Endometrial microvascular endothelial cells (primary cell): ENCODE results near the gene SLC25A34. TPM values are rescaled to one million over a fixed set of nuclear protein-coding genes. Genes with fewer than 3 reads are reported as not detected.

ENCODE experiments used
- in situ Hi-C: cut with HindIII; loops from 2 replicates; pipeline ENCODE4 v1.10.0; 2017; ENCODE audit warnings: low sequenced_read_pairs, low pct_unique_long_range_greater_than_20kb; ENCODE audit errors: inconsistent ontology term
- total RNA-seq: library from RNA; depleted of rRNA; stranded (reverse); fragments of >200 nt; gene quantifications from one replicate; pipeline ENCODE4 v1.2.3, GENCODE V29; 2015; ENCODE audit errors: inconsistent ontology term

Gene SLC25A34
- total RNA-seq, 1 donor from 2014 or later, result 0.09 TPM

DNA sequence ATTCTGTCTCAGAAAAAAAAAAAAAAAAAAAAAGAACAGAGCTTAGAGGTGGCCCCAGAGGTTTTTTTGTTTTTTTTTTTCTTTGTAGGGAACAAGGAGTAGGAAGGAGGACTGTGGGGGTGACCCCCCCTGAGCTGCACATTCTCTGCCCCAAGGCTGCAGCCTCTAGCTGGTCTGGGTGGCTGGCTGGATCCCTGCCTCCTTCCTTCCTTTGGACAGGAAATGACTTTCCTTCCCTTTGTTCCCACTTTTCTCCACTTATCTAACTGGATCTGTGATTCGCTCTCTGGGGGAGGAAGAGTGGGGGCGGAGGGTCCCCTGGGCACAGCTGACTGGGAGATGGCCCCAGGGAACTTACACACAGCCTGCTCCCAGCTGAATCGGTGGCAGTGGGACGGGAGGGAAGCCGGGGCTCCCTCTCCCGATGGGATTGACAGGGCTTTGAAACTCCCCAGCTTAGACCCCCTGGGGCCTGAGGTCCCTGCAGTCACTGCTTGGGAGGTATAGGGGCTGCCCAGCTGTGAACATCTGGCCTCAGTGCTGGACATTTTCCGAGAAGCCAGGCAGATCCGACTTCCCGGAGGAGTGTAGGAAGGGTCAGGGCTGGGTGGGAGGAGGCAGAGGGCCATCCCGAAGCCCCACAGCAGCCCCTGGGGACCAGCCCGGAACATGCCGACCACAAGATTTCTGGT is 24.6 kb downstream of the SLC25A34 start:
- in situ Hi-C loops, result no loop called here

DNA sequence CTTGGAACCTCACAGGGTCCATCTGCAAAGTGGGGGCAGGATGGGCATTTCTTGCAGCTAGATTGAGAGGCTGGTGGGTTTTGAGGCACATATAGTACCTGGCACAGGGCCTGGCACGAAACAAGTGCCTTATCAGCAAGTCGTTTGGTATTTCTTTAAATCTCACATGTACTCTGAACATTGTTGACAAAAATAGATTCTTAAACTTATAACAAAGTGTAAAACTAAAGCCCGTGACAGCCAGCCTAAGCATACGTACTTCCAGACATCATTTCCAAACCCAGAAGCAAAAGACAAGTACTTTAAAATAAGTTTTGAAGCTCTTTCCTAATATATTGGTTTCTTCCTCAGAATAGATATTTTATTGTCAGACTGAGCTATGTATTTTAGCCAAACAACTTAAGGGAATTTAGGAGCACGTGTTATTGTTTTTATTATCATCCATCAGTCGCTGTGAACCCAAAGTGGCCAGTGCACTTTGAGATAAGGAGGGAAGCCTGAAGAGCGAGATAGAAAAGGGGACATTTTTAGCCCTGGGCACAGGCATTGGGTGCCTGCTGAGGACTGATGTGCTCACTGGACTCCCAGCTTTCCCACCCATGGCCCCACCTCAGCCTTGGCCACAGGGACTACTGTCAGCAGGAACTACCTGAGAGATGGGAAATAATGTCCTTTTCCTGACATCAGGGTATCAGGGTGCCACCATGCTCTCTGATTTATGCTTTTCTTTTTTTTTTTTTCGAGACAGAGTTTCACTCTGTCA is 25.5 kb downstream of the SLC25A34 start:
- in situ Hi-C loops, result no loop called here

DNA sequence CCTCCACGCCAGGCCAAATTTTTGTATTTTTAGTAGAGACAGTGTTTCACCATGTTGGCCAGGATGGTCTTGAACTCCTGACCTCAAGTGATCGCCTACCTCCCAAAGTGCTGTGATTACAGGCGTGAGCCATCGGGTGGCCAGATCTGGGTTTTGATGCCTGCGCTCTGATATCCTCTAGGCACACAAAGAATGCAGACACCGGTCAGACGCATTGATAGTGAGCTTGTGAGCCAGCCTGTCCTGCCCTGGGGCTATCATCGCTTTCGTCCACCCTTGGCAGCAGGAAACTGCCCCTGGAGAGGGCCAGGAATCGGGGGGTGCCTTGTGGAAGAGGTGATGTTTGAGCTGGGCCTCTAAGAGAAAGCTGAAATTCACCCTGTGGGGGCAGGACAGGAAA is 26.5 kb downstream of the SLC25A34 start:
- in situ Hi-C loops, result no loop called here

DNA sequence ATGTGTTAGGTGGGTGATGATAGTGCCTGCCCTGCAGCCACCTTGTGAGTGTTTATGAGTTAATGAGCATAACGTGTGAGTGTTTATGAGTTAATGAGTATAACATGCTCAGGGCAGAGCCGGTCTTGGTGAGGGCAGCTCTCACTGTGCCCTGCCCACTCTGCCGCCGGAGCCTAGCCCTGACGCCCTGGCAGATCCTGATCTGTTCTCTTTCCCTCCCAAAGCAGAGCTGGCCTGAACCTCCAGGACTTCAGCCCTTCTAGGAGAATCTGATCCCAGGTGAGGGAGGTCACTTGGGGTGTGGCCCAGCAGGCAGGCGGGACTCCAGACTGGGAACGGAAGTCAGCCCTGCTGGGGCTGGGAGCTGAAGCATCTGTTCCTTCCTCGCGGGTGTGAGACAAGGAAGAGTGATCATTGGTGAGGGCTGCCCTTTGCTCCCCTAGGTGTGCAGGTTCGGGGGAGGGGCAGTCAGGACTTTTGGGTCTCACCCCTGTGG is 28.3 kb downstream of the SLC25A34 start:
- in situ Hi-C loops, result no loop called here

DNA sequence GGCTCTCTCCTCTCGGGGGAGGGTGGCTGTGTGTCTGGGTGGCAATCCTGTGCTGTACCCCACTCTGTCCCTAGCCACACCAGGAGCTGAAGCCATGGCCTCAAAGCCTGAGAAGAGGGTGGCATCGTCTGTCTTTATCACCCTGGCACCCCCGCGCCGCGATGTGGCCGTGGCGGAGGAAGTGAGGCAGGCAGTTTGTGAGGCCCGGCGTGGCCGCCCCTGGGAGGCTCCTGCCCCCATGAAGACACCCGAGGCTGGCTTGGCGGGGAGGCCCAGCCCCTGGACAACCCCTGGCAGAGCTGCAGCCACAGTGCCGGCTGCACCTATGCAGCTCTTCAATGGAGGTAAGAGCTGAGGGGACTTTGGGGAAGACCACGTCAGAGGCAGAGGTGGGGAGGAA is 28.8 kb downstream of the SLC25A34 start:
- in situ Hi-C loops, result no loop called here

DNA sequence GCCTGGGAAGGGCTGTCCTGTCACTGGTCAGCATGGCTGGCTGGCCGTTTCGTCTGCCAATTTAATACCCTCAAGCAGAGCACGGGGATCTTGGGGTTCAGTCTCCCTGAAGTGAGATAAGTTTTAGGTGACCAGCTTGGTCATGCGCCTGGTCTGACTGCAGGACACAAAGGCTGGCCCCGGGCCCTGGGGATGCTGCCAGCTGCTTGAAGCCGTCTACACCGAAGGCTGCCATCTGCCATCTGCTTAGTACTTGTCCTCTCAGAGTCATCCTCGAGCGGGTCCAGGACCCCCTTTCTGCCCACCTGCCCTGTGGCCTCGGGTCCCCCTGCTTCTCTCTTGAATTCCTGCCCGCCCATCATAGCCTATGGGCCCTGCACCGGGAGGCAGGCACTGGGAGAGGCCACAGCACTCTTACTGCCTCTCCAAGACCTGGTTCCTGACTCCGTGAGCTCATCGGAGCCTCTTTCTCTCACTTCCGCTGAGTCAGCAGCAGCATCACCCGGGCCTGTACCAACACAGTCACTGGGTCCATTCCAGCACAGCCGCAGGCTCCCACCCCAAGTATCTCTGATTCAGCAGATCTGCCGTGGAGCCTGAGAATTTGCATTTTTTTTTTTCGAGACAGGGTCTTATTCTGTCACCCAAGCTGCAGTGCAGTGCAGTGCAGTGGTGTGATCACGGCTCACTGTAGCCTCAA is 29.6 kb downstream of the SLC25A34 start:
- in situ Hi-C loops, result no loop called here

DNA sequence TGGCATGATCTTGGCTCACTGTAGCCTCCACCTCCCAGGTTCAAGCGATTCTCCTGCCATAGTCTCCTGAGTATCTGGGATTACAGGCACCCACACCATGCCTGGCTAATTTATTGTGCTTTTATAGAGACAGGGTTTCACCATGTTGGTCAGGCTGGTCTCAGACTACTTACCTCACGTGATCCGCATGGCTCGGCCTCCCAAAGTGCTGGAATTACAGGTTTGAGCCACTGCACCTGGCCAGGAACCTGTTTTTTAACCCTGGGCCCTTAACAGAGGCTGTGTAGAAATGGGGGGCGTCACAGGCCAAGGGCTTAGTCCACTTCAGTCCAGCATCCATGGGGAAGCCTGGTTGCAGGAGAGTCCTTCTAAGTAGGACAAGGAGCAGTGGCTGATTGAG is 31.9 kb downstream of the SLC25A34 start:
- in situ Hi-C loops, result no loop called here

DNA sequence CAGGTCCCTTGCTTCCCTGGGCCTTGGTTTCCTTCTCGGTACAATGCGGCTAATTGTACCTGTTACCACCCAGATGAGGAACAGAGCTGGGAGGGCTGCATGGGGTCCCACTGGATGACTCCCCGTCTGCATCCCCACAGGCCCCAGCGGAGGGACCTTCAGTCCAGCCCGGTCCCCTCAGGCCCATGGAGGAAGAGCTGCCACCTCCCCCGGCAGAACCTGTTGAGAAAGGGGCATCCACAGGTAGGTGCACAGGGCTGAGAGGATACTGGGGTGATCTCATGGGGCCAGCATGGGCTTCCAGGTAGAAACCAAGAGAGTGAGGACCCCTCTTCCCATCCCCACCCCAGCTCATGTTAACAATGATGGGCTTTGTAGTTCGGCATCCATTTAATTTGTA is 32.3 kb downstream of the SLC25A34 start:
- in situ Hi-C loops, result no loop called here

DNA sequence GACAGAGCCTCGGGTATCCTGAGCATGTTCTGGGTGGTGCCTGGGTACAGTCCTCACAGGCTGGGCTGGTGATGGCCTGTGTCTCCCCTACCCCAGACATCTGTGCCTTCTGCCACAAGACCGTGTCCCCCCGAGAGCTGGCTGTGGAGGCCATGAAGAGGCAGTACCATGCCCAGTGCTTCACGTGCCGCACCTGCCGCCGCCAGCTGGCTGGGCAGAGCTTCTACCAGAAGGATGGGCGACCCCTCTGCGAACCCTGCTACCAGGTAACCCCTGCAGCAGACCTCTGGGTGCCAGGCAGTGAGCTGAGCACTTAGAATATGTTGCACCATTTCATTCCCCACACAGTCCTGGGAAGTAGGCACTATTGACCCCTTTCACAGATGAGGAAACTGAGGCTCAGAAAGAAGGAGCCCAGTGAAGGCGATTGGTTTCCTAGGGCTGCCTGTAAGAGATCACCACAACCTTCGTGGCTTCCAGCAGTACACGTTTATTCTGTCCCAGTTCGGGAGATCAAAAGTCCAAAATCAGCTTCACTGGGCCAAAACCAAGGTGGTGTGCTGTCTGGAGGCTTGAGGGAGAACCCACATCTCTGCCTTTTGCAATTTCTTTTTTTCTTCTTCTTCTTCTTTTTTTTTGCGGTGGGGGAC is 34.4 kb downstream of the SLC25A34 start:
- in situ Hi-C loops, result no loop called here

DNA sequence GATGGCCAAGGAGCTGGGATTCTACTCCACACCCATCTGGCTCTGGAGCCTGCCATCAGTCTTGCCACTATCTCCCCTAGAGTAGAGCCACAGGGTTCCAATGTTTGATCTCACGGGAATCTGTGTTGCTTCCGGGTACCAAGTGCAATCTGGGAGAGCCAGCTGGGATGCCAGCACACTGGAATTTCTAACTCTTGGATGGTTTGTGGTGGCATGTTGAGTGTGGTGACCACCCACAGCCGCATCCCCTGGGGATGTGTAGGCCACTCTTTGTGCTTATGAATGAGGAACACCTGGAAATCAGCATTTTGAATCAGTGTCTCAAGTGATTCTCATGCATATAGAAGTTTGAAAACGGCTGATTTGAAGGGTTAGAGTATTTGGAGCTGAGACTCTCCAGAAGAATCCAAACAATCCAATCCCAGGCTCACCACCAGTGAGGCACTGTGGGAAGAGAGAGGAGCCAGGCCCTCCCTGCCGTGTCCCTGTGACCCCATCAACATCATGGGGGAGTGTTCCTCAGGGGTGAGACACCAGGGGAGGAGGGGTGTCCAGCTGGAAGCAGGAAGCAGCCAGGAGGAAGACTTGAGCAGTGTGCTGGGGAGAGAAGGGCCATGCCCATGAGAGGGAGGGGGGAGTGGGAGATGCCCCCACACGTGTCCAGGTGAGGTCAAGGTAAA is 35.9 kb downstream of the SLC25A34 start:
- in situ Hi-C loops, result no loop called here

DNA sequence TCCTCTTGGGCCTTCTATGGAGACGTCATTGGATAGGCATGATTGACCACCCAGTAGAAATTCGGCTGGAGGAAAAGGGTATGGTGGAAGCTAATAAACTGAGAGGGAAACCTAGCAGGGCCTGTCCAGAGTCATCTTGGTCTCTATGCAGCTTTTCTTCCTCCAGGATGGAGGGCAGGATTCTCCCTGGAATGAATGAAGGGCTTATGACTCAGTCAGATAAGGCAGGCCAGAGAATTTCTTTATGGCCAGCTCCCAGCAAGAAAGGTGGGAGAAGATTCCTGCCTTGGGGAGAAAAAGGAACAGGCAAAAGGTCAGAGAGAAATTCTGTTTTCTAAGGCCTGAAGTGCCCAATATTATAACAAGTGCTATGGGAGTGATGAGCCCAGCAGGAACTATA is 39.6 kb downstream of the SLC25A34 start:
- in situ Hi-C loops, result no loop called here

DNA sequence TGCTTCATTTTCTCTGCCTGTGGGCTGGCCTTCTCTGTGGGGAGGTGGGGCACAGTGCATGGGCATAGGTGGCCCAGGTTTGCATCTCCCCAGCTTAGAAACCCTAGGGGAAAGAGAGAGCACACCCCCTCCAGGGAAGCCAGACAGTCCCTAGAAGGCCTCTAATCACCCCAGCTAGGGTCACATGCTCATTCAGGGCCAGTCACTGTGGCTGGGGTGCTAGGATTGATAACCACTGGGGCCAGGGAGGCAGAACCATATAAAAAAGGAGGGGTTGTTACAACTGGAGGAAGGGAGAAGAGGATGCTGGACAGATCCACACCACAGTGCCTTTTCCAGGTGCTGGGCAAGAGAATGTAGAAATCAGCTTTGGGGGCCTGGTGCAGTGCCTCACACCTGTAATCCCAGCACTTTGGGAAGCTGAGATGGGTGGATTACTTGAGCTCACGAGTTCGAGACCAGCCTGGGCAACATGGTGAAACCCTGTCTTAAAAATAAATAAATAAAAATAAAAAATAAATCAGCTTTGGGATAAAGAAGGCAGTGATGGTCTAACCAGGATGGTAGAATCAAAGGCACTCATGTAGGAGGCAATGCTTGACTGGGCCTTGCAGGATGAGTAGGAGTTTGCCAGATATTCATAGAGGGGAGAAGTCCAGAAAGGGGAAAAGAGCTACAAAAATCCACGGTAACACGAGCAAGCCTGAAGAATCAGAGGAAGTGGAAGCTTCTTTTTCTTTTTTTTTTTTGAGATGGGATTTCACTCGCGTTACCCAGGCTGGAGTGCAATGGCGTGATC is 42.0 kb downstream of the SLC25A34 start:
- in situ Hi-C loops, result no loop called here

DNA sequence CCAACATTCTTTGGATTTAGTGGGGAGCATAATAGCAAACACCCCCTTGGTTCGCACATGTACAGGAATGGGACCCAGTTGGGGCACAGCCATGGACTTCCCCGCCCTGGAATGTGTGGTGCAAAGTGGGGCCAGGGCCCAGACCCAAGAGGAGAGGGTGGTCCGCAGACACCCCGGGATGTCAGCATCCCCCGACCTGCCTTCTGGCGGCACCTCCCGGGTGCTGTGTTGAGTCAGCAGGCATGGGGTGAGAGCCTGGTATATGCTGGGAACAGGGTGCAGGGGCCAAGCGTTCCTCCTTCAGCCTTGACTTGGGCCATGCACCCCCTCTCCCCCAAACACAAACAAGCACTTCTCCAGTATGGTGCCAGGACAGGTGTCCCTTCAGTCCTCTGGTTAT is 49.6 kb downstream of the SLC25A34 start:
- in situ Hi-C loops, result no loop called here

DNA sequence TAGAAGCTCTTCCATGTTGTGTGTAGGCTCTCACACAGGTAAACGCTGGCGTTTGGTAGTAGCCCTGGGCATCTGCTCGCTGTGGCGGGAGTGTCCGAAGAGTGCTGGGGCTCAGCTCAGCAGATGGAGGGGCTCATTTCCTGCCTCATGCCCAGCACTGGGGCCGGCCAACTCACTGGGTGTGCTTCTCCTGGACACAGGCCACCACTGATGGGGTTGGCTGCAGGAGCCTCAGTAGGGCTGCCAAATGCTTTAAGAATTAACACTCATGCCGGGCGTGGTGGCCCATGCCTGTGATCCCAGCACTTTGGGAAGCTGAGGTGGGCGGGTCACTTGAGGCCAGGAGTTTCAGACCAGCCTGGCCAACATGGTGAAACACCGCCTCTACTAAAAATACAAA is 50.5 kb downstream of the SLC25A34 start:
- in situ Hi-C loops, result no loop called here

DNA sequence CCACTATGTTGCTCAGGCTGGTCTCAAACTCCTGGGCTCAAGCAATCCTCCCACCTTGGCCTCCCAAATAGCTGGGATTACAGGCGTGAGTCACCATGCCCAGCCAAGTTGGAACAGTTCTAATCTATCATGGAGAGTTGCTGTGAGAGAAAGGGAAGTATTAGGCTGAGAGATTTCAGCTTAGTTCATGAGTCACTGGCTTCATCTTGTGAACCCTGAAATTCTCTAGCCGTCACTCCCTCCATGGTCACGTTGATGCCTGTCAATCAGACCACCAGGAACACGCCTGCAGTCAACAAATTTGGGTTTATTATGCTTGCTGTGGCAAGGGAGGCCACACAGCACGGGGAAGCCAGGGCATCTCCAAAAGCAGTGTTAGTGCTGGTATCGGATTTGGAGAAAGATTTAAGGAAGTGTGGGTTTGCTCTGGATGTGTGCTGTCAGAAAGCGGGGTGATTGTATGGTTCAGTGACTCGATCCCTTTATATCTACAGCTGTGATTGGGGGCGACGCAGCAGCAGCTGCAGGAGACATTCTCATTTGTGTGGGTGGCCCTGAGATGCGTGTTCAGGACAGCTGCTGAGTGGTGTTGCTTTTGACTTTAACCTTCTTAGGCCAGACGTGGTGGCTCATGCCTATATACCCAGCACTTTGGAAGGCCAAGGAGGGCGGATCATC is 52.7 kb downstream of the SLC25A34 start:
- in situ Hi-C loops, result no loop called here
